Uterus (tissue), 4 donors: Measurements from ENCODE around the gene SGCA. TPM values are rescaled to one million over a fixed set of nuclear protein-coding genes. Genes with fewer than 3 reads are reported as not detected.

ENCODE experiments used
- DNase-seq, 2 donors: peaks; one replicate each; pipeline ENCODE4 v3.0.0-alpha.2; 2019 to 2020
- H3K27ac ChIP-seq, 2 donors: fragments of 200-600 bp; sonication (generic); 1 replicate in 1 of 2; 2 replicates in 1 of 2; pipeline ENCODE4 v1.5.1; 2016 to 2018
- H3K27me3 ChIP-seq, 2 donors: fragments of 200-600 bp; sonication (generic); one replicate each; pipeline ENCODE4 v1.5.1; 2018 to 2019; ENCODE audit warnings: control low read depth in 1 of 2
- H3K36me3 ChIP-seq, 2 donors: fragments of 200-600 bp; sonication (generic); one replicate each; pipeline ENCODE4 v1.5.1; 2019; ENCODE audit warnings: control low read depth in 1 of 2
- H3K4me1 ChIP-seq, 2 donors: fragments of 200-600 bp; sonication (generic); one replicate each; pipeline ENCODE4 v1.5.1; 2018 to 2019; ENCODE audit warnings: control low read depth in 1 of 2
- H3K4me3 ChIP-seq, 2 donors: fragments of 200-600 bp; sonication (generic); 1 replicate in 1 of 2; 2 replicates in 1 of 2; pipeline ENCODE4 v1.5.1; 2018 to 2019; ENCODE audit warnings: mild to moderate bottlenecking in 1 of 2
- H3K9me3 ChIP-seq, 2 donors: fragments of 200-600 bp; sonication (generic); one replicate each; pipeline ENCODE4 v1.5.1; 2019; ENCODE audit warnings: control low read depth in 1 of 2
- CTCF ChIP-seq, 4 experiments: fragments of 200-600 bp in 2 of 4; fragments of 450-650 bp in 2 of 4; sonication (generic) in 2 of 4; IDR thresholded peaks; one replicate each; pipeline ENCODE4 v1.5.1; 2016 to 2019; ENCODE audit warnings: antibody characterized with exemption in 4 of 4, mild to moderate bottlenecking in 2 of 4, moderate library complexity in 1 of 4
- POLR2A ChIP-seq, 2 donors: fragments of 450-650 bp; IDR thresholded peaks; one replicate each; pipeline ENCODE4 v1.6.1; 2016; ENCODE audit warnings: antibody characterized with exemption in 2 of 2, mild to moderate bottlenecking in 1 of 2, moderate library complexity in 1 of 2
- intact Hi-C: fragments of 100-400 bp; cut with DNase I; formaldehyde crosslinking; loops from one replicate; pipeline ENCODE4 v1.15.1; 2023; ENCODE audit warnings: low total_unique reads
- total RNA-seq, 4 donors: library from RNA; depleted of rRNA in 3 of 4; stranded (reverse); fragments of >200 nt in 3 of 4; gene quantifications; one replicate each; pipeline versions ENCODE4 v1.1.0 to v1.2.4, GENCODE V29; 2014 to 2023
- donor health status: DM: yes; HTN: yes; CAD: no.

Gene SGCA
- total RNA-seq, 4 donors from 2014 or later: 0.90 to 119 (median 19.6) TPM; not detected in 1

GRCh38 chr17:50196036-50196435, 30.2 kb downstream of the SGCA start:
- no peaks in the 10 kb centered on the region for H3K27me3 ChIP-seq
- DNase-seq: no peak
- no peak overlapping the region for H3K4me3 ChIP-seq
- peaks cover 8 to 28% of the 10 kb centered on the region in 2 donors for H3K4me1 ChIP-seq
- peak overlapping the region; percentile 83 to 96 for H3K27ac ChIP-seq
- intact Hi-C loops: no loop called here
- TF ChIP-seq POLR2A (IDR thresholded peaks at IDR 0.05) (no peak), CTCF (IDR thresholded peaks at IDR 0.05) (no peak)
- H3K9me3 ChIP-seq: no peaks in the 10 kb centered on the region
- H3K36me3 ChIP-seq: no peaks in the 10 kb centered on the region

- Histone ChIP-seq H3K27me3 (no peaks in the 10 kb centered on the region), H3K4me3 (no peak overlapping the region), H3K27ac (peak overlapping the region; percentile 83 to 96), H3K36me3 (no peaks in the 10 kb centered on the region), H3K9me3 (no peaks in the 10 kb centered on the region), H3K4me1 (peaks cover 8 to 28% of the 10 kb centered on the region in 2 donors)
- intact Hi-C loops: no loop called here
- TF ChIP-seq CTCF (IDR thresholded peaks at IDR 0.05) (no peak), POLR2A (IDR thresholded peaks at IDR 0.05) (no peak)
- DNase-seq: no peak
Measured at GRCh38 chr17:50196826-50197225, 31.0 kb downstream of the SGCA start.

- TF ChIP-seq POLR2A (IDR thresholded peaks at IDR 0.05) (no peak), CTCF (IDR thresholded peaks at IDR 0.05) (peak; percentile 35 to 50 (median 42))
- Histone ChIP-seq H3K4me1 (peaks cover 8 to 35% of the 10 kb centered on the region in 2 donors), H3K27me3 (no peaks in the 10 kb centered on the region), H3K27ac (peak overlapping the region; percentile 83 to 96), H3K4me3 (peak overlapping the region in 1 of 2 donors; percentile 96), H3K36me3 (no peaks in the 10 kb centered on the region), H3K9me3 (no peaks in the 10 kb centered on the region)
- intact Hi-C loops: no loop called here
- DNase-seq: peak in 1 of 2 donors; percentile 57
Measured at GRCh38 chr17:50198026-50198669, 32.3 kb downstream of the SGCA start.

GRCh38 chr17:50199211-50199802, 33.5 kb downstream of the SGCA start:
- H3K4me1 ChIP-seq: peaks cover 16 to 41% of the 10 kb centered on the region in 2 donors
- H3K27ac ChIP-seq: peak overlapping the region; percentile 83 to 96
- H3K27me3 ChIP-seq: no peaks in the 10 kb centered on the region
- no peak for DNase-seq
- no peaks in the 10 kb centered on the region for H3K36me3 ChIP-seq
- no peaks in the 10 kb centered on the region for H3K9me3 ChIP-seq
- peak overlapping the region; percentile 75 to 96 for H3K4me3 ChIP-seq
- TF ChIP-seq POLR2A (IDR thresholded peaks at IDR 0.05): no peak
- TF ChIP-seq CTCF (IDR thresholded peaks at IDR 0.05): no peak
- intact Hi-C loops: no loop called here

GRCh38 chr17:50199803-50200456, 34.1 kb downstream of the SGCA start:
- H3K4me3 ChIP-seq: peak overlapping the region; percentile 75 to 96
- TF ChIP-seq CTCF (IDR thresholded peaks at IDR 0.05) (peak in 1 of 4 experiments; percentile 19), POLR2A (IDR thresholded peaks at IDR 0.05) (peak in 1 of 2 donors; percentile 21)
- H3K36me3 ChIP-seq: no peaks in the 10 kb centered on the region
- DNase-seq: peak; percentile 98 to 99
- intact Hi-C loops: loop anchor here (2.0 kb wide), 1 partner anchor 73 kb away; no protein-coding TSS in a partner anchor
- no peaks in the 10 kb centered on the region for H3K9me3 ChIP-seq
- H3K27me3 ChIP-seq: no peaks in the 10 kb centered on the region
- peaks cover 22 to 46% of the 10 kb centered on the region in 2 donors for H3K4me1 ChIP-seq
- H3K27ac ChIP-seq: peak overlapping the region; percentile 96 to 98
